Measurements from ENCODE around the gene INO80E. TPM values are rescaled to one million over a fixed set of nuclear protein-coding genes. Genes with fewer than 3 reads are reported as not detected.

INO80E gene
- total RNA-seq, 1 experiment from 2014 or later = 94.1 TPM

DNA sequence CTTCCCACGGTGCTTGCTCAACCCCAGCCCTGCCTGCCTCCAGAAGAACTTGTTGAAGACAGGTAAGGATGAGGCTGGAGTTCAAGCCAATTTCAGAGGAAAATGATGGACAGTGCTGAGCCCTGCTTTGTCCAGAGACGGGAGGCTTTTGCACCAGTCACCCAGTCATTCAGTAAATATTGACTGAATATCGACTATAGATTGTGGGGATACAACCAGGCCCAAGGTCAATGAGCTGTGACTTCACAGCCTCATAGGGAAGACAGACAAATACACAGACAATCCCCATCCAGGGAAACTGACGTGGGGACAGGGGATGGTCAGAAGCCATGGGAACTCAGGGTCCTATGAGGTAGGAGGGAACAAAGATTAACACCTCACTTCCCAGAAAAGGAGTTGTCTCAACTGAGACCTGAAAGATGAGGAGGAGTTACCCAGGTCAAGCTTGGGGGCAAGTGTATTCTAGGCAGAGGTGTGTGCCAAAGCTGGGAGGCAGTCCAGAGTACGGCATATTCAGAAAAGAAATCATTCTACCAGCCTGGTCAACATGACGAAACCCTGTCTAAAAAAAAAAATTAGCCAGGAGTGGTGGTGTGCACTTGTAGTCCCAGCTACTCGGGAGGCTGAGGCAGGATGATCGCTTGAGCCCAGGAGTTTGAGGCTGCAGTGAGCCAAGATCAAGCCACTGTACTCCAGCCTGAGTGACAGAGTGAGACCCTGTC is 20.7 kb downstream of the INO80E start:
- Histone ChIP-seq H2BK20ac (ENCODE audit: low read depth, low read length, poor library complexity, severe bottlenecking) (no peak overlapping the region), H3K79me1 (ENCODE audit: insufficient read depth, low read depth, low read length, poor library complexity, severe bottlenecking) (no peaks in the 10 kb centered on the region), H3K27ac (ENCODE audit: insufficient read length, low read depth, low read length) (no peak overlapping the region), H2BK12ac (ENCODE audit: insufficient read length, low read depth, low read length) (no peak overlapping the region), H3T11ph (ENCODE audit: low read length) (no peak overlapping the region), H3K18ac (ENCODE audit: insufficient read length, low read depth, low read length) (no peak overlapping the region), H2BK120ac (ENCODE audit: low read depth, low read length, poor library complexity, severe bottlenecking) (no peak overlapping the region), H3K23ac (ENCODE audit: insufficient read length, low read depth, low read length) (no peak overlapping the region), H3K14ac (ENCODE audit: insufficient read depth, low read length) (no peak overlapping the region), H2AFZ (ENCODE audit: low read length) (no peak overlapping the region), H4K20me1 (ENCODE audit: control insufficient read depth, insufficient read depth, insufficient read length) (no peaks in the 10 kb centered on the region), H3K23me2 (ENCODE audit: insufficient read length, low read depth, low read length, poor library complexity, severe bottlenecking) (peaks cover 10% of the 10 kb centered on the region), H4K8ac (replicated peaks; ENCODE audit: insufficient read length, low read depth, low read length) (no peak overlapping the region), H3K4me1 (ENCODE audit: insufficient read depth, low read length) (no peaks in the 10 kb centered on the region), H4K5ac (ENCODE audit: insufficient read length, low read depth, low read length) (no peak overlapping the region), H3K9ac (ENCODE audit: extremely low read depth, insufficient read length, low read length) (no peak overlapping the region), H2BK5ac (ENCODE audit: insufficient read length, low read length) (no peak overlapping the region), H2AK5ac (ENCODE audit: insufficient read length, low read length) (no peak overlapping the region), H3K4ac (ENCODE audit: low read depth, low read length) (no peak overlapping the region), H3K9me3 (ENCODE audit: control insufficient read depth, low read depth, low read length) (no peaks in the 10 kb centered on the region), H3K79me2 (ENCODE audit: insufficient read depth, low read length) (no peaks in the 10 kb centered on the region), H3K27me3 (ENCODE audit: insufficient read depth, low read length) (no peaks in the 10 kb centered on the region; the same call in 1 of the 2 replicates), H3K56ac (ENCODE audit: insufficient read length, low read depth, low read length) (no peak overlapping the region), H3K4me2 (ENCODE audit: insufficient read depth, insufficient read length, low read length) (no peak overlapping the region), H2BK15ac (ENCODE audit: low read depth, low read length) (no peak overlapping the region), H4K91ac (ENCODE audit: insufficient read length, low read depth, low read length) (no peak overlapping the region)
- no peak overlapping the region for H3K4me3 Mint-ChIP-seq
- no CpG with 5 or more reads among the region's 8 CpGs for WGBS (ENCODE audit: extremely low coverage, insufficient read length, low lambda C conversion rate)
- no peaks in the 10 kb centered on the region for H3K9me3 Mint-ChIP-seq
- no peak overlapping the region for H3K27ac Mint-ChIP-seq
- peaks cover 6% of the 10 kb centered on the region in 2 experiments for H3K4me1 Mint-ChIP-seq
- peaks cover 0 to 4% (median 2%) of the 10 kb centered on the region in 3 experiments; a peak in 4 of 7 replicates for H3K36me3 Mint-ChIP-seq (ENCODE audit: insufficient read depth in 1 of 3, low read depth in 3 of 3)
- DNase-seq = no peak
- H3K27me3 Mint-ChIP-seq (ENCODE audit: low read depth) = peaks cover 15% of the 10 kb centered on the region
- TF ChIP-seq, protein P1, sequence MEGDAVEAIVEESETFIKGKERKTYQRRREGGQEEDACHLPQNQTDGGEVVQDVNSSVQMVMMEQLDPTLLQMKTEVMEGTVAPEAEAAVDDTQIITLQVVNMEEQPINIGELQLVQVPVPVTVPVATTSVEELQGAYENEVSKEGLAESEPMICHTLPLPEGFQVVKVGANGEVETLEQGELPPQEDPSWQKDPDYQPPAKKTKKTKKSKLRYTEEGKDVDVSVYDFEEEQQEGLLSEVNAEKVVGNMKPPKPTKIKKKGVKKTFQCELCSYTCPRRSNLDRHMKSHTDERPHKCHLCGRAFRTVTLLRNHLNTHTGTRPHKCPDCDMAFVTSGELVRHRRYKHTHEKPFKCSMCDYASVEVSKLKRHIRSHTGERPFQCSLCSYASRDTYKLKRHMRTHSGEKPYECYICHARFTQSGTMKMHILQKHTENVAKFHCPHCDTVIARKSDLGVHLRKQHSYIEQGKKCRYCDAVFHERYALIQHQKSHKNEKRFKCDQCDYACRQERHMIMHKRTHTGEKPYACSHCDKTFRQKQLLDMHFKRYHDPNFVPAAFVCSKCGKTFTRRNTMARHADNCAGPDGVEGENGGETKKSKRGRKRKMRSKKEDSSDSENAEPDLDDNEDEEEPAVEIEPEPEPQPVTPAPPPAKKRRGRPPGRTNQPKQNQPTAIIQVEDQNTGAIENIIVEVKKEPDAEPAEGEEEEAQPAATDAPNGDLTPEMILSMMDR (conservative IDR thresholded peaks at IDR 0.05) = no peak
